Stimulated activated CD4-positive, alpha-beta T cell treated with anti-CD3 and anti-CD28 coated beads, Interleukin-15, amount 100 ng/mL, for 24 hours (primary cell): ENCODE data around the gene CCDC184.
"Not testable (repeated sequence)": the region's sequence is repeated elsewhere in the genome, so short reads cannot be mapped to it uniquely, and the experiment has no call there.

ENCODE experiments used
- DNase-seq: peaks from one replicate; pipeline ENCODE4 v3.0.0-alpha.2; 2020

Gene CCDC184

GRCh38 chr12:48183091-48183875, at the start of gene CCDC184:
Gene CCDC184 (plus strand): TSS chr12:48183644. CDS start chr12:48184123, 479 bp downstream.
- peak; percentile 77 for DNase-seq

GRCh38 chr12:48135027-48135426, 48.4 kb upstream of the CCDC184 start:
- no peak for DNase-seq

GRCh38 chr12:48142818-48143674, 40.4 kb upstream of the CCDC184 start:
- DNase-seq, result no peak

- no peak for DNase-seq
Observed at GRCh38 chr12:48143898-48144297, 39.5 kb upstream of the CCDC184 start.

DNA sequence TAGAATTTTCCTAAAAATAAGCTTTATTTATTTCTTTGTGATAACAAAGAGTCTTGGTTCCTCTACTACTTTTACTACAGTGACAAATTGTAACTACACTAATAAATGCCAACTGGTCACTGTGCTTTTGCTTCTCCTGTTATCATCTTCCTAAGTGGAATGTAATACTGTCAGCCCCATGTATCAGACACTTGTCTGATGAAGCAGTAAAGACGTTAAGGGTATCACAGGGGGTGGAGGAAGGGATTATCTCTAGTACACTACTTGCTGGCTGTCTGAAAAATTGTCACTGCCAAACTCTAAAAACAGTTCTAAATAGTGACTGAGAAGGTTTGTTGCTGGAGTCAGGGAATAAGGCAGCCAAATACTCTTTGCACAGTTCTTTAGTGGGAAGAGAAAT, 37.5 kb upstream of the CCDC184 start:
- DNase-seq, result no peak

- no peak for DNase-seq
Observed at GRCh38 chr12:48151103-48151771, 32.2 kb upstream of the CCDC184 start.

- not testable (repeated sequence) for DNase-seq
Observed at GRCh38 chr12:48155786-48156185, 27.7 kb upstream of the CCDC184 start.

DNA sequence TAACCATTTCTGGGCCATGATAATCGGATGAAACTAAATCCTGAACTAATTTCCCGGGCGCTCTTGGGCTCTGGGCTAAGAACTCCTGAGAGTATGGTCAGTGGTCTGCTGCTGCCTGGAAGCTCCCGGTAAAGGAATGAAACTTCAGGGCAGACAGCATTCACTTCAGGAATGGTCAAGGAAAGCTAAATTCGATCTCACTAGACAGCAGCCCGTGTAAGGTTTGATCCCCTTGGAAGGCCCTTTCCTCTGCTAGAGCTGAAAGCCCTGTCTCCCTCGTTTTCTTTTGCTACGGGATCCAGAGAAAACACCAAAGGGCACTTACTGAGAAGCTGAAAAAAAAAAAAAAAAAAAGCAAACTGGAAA, 26.8 kb upstream of the CCDC184 start:
- DNase-seq, result no peak

DNA sequence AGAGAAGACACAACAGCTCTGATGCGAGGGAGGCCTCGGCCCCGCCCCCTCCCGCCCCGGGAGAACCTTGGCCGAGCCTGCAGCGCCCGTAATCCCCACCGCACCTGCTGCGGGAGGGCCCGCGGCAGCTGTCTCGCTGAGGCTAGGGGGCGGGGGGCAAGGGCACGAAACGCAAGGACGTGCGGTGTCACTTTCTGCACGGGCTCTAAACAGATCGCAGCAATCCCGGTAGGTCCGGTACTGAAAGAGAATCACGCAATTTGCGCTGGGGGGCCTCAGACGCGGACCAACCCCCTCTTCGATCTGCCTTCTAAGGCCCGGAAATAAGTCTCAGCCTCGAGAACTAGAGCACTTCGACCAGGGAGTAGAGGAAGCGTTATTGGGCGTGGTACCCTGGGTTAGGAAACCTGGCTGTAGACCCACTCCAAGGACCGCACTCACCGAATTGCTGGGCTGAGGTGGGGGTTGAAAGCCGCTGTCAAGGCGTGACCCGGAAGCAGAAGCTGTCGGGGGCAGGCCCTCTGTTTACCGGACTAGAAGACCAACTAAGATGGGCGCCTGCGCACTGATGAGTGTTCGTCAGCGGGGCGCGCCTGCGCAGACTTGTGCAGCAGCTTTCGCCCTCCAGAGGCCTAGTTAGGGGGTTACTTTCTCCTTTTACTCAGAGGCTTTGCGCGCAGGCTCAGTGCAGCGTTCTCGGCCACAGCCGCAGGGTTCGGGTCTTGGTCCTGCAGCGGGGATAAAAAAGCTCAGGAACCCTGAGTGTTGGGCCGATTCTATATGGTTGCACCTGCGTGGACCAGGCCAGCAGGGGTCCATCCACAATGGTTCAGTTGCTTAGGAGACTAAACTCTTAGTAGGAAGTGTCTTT, 26.2 kb upstream of the CCDC184 start, which contains the start of gene ASB8:
Gene ASB8, minus strand, starts transcription at position 498 of the 871 bp plus-strand sequence. CDS start 4,019 bp downstream, outside the sequence.
- peak; percentile 99 for DNase-seq

- DNase-seq, result peak; percentile 19
Observed at GRCh38 chr12:48157889-48158370, 25.5 kb upstream of the CCDC184 start.

DNA sequence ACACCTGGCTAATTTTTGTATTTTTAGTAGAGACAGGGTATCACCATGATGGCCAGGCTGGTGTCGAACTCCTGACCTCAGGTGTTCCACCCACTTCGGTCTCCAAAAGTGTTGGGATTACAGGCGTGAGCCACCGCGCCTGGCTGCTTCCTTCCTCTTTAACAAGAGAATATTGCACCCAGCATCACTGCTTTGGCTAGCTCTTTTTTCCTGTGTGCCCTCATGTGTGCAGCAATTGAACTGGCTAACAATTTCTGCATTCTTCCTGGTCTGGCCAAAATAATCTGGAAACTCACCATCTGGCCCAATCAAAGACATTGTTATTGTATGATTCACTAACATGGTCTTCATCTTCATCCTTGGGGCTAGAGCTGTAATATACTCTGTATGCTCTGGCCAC, 23.4 kb upstream of the CCDC184 start:
- DNase-seq, result no peak

DNA sequence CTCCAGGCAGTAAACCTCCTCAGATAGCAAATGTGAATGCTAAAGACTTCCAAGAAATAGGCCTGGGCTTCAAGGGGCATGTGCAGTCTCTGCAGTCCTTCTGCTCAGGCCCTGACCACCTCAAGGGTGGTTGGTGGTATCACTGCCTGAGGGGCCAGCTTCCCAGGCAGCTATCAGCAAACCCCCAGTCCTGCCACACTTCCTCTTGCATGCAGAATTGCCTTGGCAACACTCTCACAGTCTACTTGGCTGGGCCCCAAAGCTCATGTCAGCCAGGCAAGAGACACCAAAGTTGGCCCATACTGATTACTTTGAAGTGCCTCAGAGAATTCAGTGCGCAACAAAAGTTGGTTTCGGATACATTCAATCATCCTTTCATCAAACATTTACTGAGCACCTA, 22.6 kb upstream of the CCDC184 start:
- DNase-seq, result no peak

GRCh38 chr12:48163150-48163747, 20.2 kb upstream of the CCDC184 start:
- DNase-seq, result no peak

GRCh38 chr12:48164451-48164850, 19.0 kb upstream of the CCDC184 start:
- no peak for DNase-seq

DNA sequence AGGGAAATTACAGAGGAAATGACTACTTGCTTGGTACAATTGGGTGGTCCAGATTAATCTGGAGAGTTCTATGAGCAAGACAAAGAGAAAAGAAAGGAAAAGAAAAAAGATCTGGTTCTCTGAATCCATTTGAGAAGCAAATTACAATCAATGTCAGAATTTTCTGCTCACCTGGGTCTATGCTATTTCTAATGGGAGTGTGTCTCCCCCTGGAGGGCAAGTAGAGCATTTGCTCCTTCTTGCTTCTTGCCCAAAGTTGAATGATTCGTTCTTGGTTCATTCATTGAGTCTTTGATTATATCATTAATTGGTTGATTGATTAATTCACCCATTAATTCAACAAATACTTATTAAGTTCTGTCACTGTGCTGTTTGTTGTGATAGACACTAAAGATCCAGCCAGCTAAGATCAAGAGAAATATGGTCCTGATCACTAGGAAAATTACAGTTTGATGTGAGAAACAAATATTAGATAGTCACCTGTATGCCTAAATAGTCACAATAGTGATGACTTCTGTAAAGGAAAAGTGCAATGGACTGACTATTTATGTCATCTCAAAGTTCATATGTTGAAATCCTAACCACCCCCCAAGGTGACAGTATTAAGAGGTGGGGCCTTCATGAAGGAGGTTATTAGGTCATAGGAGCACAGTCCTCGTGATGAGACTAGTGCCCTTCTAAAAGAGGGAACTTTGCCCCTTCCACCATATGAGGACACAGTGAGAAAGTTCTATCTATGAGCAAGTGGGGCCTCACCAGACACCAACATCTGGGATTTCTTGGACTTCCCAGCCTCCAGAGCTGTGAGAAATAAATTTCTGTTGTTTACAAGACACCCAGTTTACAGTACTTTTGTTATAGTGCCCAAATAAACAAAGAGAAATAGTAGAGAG, 18.1 kb upstream of the CCDC184 start:
- DNase-seq, result peak; percentile 50

- no peak for DNase-seq
Observed at GRCh38 chr12:48169011-48169410, 14.4 kb upstream of the CCDC184 start.

DNA sequence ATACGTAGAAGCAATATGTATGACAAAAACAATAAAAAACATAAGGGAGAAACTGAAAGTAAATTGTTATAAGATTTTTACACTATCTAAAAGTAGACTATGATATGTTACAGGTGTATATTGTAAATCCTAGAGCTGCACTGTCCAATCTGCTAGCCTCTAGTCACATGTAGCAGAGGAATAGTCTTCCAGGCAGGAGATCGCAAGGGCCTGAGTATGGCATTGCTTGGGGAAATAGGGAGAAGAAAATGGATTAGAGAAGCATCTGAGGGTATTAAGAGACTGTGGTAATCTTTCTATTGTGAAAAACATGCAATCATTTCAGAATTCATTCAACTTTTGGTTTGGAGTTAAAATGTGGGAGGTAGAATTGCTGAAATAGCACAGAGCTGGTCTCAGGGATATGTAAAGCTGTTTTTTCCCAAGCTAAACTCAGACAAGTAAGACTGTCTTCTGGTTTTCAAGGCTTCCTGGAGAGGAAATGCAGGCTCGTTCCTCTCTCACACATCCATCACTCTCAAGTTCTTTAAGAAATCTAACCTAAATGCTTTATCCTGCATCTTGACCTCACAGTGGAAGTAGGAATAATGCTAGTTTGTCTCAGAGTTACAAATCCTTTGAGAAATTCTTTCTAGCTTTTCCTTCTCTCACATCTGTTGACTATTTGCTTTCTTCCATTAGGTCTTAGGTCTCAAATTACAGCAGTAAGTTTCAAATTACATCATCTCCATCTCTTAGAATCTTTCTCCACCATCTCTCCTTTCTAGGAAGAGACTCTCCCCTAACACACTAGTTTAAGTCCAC, 7.6 kb upstream of the CCDC184 start:
- no peak for DNase-seq

GRCh38 chr12:48176417-48176751, 7.1 kb upstream of the CCDC184 start:
- DNase-seq, result no peak

DNA sequence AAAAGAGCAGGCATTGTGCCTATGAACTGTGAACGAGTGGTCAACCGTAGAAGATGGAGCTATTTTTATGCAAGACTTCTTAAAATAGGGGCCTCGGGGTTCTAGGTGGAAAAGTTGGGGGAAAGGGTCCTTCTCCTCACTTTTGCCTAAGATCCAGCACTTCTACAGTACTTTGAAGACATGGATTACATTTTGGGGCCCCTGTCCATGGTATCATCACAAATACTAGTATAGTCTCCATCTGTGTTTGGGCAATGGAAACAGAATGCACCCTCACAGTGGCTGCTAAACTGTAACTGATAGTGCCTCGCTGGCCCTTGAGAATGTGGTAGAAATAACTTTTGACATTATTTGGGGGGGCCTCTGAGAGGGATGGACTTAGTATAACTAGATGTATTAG, 5.5 kb upstream of the CCDC184 start:
- no peak for DNase-seq

GRCh38 chr12:48179466-48179865, 4.0 kb upstream of the CCDC184 start:
- DNase-seq, result no peak
